ENCODE data around the gene FANCC. TPM values are rescaled to one million over a fixed set of nuclear protein-coding genes. Genes with fewer than 3 reads are reported as not detected.

The FANCC gene
- total RNA-seq, 1 experiment from 2014 or later = 19.4 TPM

- intact Hi-C loops (cut with micrococcal nuclease) = loop anchor here (1.0 kb wide), 2 partner anchors 445 to 458 kb away; no protein-coding TSS in a partner anchor
- ChIA-PET POLR2A (no interaction called here), CTCF (interaction anchor here (1.0 to 8.1 kb wide), 8 partner anchors 8 to 445 kb away, joined by 3 to 158 read pairs (median 6); no protein-coding TSS in a partner anchor), RAD21 (ENCODE audit: low non-redundant PET in 1 of 2, low total read pairs in 2 of 2, uncharacterized antibody in 2 of 2, unreplicated experiment in 2 of 2) (interaction anchor here (1.8 to 2.4 kb wide), 2 partner anchors 445 to 458 kb away, joined by 9 to 14 read pairs; no protein-coding TSS in a partner anchor)
- ATAC-seq (no peak), DNase-seq (ENCODE audit: low read depth, low spot score) (no peak)
- no TSS peak for BruUV-seq (replicated peaks)
- no peaks in the 10 kb centered on the region for H3K9me2 ChIP-seq (ENCODE audit: insufficient read depth)
- H3K9me3 ChIP-seq (ENCODE audit: control insufficient read depth in 1 of 2, insufficient read depth in 1 of 2, low read depth in 1 of 2, low read length in 2 of 2) = no peaks in the 10 kb centered on the region
- no peaks in the 10 kb centered on the region for H4K20me1 ChIP-seq (ENCODE audit: insufficient read depth)
- H2AFZ ChIP-seq (ENCODE audit: low read depth, low read length, poor library complexity, severe bottlenecking) = no peak overlapping the region
- H3K4me1 ChIP-seq (ENCODE audit: control insufficient read depth in 1 of 2, insufficient read depth in 2 of 2, low read length in 2 of 2) = no peaks in the 10 kb centered on the region
- no peak overlapping the region for H3K27ac ChIP-seq (ENCODE audit: low read depth, low read length)
- no peak overlapping the region for H3K4me3 ChIP-seq (replicated peaks in 1 of 2; ENCODE audit: low read depth in 1 of 2, low read length in 2 of 2)
- H3K36me3 ChIP-seq (ENCODE audit: control insufficient read depth in 1 of 2, insufficient read depth in 2 of 2, low read length in 2 of 2) = no peaks in the 10 kb centered on the region
- no peak overlapping the region for H3K4me2 ChIP-seq (ENCODE audit: low read length)
- H3K9ac ChIP-seq (ENCODE audit: low read length) = no peak overlapping the region
- H3K79me2 ChIP-seq (ENCODE audit: insufficient read depth, low read length) = no peaks in the 10 kb centered on the region
- TF ChIP-seq ELF1 (IDR thresholded peaks at IDR 0.05; ENCODE audit: borderline replicate concordance, low read depth) (no peak), ZBTB33 (IDR thresholded peaks at IDR 0.05; ENCODE audit: extremely low read depth, insufficient replicate concordance, low read length) (no peak), MAX (IDR thresholded peaks at IDR 0.05) (no peak), ZNF274 (IDR thresholded peaks at IDR 0.05; ENCODE audit: low read depth, low read length) (no peak), JUND (IDR thresholded peaks at IDR 0.05) (no peak), REST (IDR thresholded peaks at IDR 0.05; ENCODE audit: low read depth) (no peak), SP1 (IDR thresholded peaks at IDR 0.05; ENCODE audit: low read depth) (no peak), CEBPB (IDR thresholded peaks at IDR 0.05; ENCODE audit: low read depth) (no peak), FOSL1 (IDR thresholded peaks at IDR 0.05; ENCODE audit: low read depth) (no peak), SIN3A (IDR thresholded peaks at IDR 0.05; ENCODE audit: low read depth) (no peak), ZFX (IDR thresholded peaks at IDR 0.05) (no peak), POLR2AphosphoS5 (IDR thresholded peaks at IDR 0.05; ENCODE audit: low read depth, low read length) (no peak), EGR1 (IDR thresholded peaks at IDR 0.05; ENCODE audit: low read depth) (no peak), CTCF (IDR thresholded peaks at IDR 0.05 in 2 of 3, conservative IDR thresholded peaks at IDR 0.05 in 1 of 3; ENCODE audit: borderline replicate concordance in 1 of 3, insufficient read depth in 1 of 3, low read depth in 2 of 3, low read length in 2 of 3) (no peak), POLR2A (IDR thresholded peaks at IDR 0.05; ENCODE audit: borderline replicate concordance, extremely low read depth, insufficient read depth, insufficient read length) (no peak), YY1 (IDR thresholded peaks at IDR 0.05; ENCODE audit: extremely low read depth, insufficient replicate concordance, low read depth, low read length) (no peak), EZH2phosphoT487 (IDR thresholded peaks at IDR 0.05; ENCODE audit: borderline replicate concordance) (no peak), TCF7L2 (IDR thresholded peaks at IDR 0.05; ENCODE audit: borderline replicate concordance, extremely low read depth, insufficient read depth, insufficient read length) (no peak), SRF (IDR thresholded peaks at IDR 0.05; ENCODE audit: low read depth) (no peak)
- H3K27me3 ChIP-seq (ENCODE audit: insufficient read depth, low read length) = no peaks in the 10 kb centered on the region
Observed at GRCh38 chr9:95126739-95127138, 190.8 kb downstream of the FANCC start.
